DOHH2 (cell line): ENCODE data around the gene GOLT1B.

Experiments used
- CTCF ChIP-seq: fragments of 200-600 bp; sonication (generic); IDR thresholded peaks from one replicate; pipeline ENCODE4 v1.5.1; 2014; ENCODE audit warnings: antibody characterized with exemption, mild to moderate bottlenecking, low read depth, low read length; ENCODE audit not compliant: poor library complexity, severe bottlenecking
- EZH2phosphoT487 ChIP-seq: fragments of 200-600 bp; sonication (generic); IDR thresholded peaks from 2 replicates; pipeline ENCODE4 v1.6.1; 2017; ENCODE audit warnings: borderline replicate concordance, mild to moderate bottlenecking, antibody characterized with exemption, low read length, moderate library complexity, mixed read lengths

- TF ChIP-seq CTCF (no peak), EZH2phosphoT487 (no peak)
Measured at GRCh38 chr12:21545557-21545956, 44.0 kb downstream of the GOLT1B start.
